ENCODE results near the gene PIGW. TPM values are rescaled to one million over a fixed set of nuclear protein-coding genes. Genes with fewer than 3 reads are reported as not detected.
A peak's percentile ranks its signal among the peaks of the same experiment; 100 is the strongest.

The PIGW gene
- total and polyA plus RNA-seq, 5 experiments from 2014 or later = 9.5 to 14.9 (median 11.2) TPM

DNA sequence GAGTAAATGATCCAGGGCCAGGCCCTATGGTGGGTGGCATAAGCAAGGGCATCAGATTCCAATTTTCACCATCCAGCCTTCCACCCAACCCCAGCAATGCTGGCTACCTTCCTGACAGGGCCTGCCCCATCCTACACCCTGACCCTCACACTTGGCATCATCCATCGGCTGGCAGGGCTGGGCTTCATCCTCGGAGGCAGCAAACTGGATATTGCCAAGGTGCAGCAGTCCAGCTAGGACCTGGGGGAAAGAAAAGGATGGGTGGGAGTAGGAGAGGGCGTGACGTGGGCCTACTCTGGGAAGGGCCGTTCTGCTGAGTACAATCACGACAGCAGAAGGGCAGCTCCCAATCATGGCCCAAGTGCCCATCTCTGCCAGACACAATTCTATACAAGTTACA lies 23.6 kb upstream of the PIGW start:
- Mint-ChIP-seq H3K27ac (no peak overlapping the region), H3K36me3 (peaks cover 0 to 13% (median 5%) of the 10 kb centered on the region in 3 donors)
- no peak for DNase-seq

DNA sequence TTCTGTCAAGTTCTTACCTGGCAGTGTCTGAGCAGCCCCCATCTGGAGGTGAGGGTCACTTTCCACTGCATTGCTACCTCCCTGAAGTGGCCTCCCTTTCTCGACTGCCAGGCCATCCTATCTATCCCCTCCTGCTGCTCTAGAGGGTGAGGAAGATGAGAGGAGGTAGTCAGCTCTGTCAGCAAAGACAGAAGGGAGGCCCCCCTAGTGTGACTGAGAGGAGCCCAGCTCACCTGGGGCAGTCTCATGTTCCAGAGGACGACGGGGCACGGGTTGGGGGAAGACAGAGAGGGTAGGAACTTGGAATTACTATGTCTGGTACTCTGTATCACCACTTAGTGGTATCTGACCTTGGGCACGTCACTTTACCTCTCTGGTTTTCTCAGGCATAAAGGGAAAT lies 22.1 kb upstream of the PIGW start:
- H3K36me3 Mint-ChIP-seq = peaks cover 0 to 16% (median 9%) of the 10 kb centered on the region in 3 donors
- no peaks in the 10 kb centered on the region for H3K9me3 Mint-ChIP-seq
- DNase-seq (no peak), ATAC-seq (no peak)
- H3K27ac Mint-ChIP-seq = peak overlapping the region in 1 of 10 donors; percentile 11
- H3K4me1 Mint-ChIP-seq = no peaks in the 10 kb centered on the region
- H3K4me3 Mint-ChIP-seq = no peak overlapping the region
- H3K27me3 Mint-ChIP-seq = no peaks in the 10 kb centered on the region
- POLR2A ChIA-PET = no interaction called here

More for the DNA sequence above, 23.6 kb upstream of the PIGW start:
- Mint-ChIP-seq H3K27me3 (no peaks in the 10 kb centered on the region), H3K4me1 (peaks cover 0 to 2% (median 0%) of the 10 kb centered on the region in 4 donors), H3K4me3 (no peak overlapping the region), H3K9me3 (no peaks in the 10 kb centered on the region)
- POLR2A ChIA-PET = no interaction called here
- ATAC-seq = no peak

DNA sequence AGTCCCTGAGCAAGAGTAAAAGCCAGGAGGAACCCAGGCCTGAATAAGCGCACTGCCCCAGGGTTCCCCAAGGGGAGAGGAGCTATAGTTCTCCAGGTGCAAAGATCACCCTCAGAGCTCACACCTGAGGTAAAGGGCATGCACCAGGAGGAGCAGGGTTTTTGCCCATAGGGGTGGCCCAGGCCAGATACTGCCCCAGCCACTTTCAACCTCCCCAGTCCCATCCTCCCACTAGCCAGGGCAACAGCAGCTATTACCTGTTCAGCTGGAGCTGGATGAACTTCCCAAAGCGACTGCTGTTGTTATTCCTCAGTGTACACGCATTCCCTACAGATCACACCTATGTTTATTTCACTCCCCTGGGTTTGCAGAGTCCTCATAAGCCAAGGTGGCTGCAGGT lies 19.9 kb upstream of the PIGW start:
- POLR2A ChIA-PET = interaction anchor here (1.1 kb wide), 1 partner anchor 10 kb away, joined by 3 read pairs; no protein-coding TSS in a partner anchor

DNA sequence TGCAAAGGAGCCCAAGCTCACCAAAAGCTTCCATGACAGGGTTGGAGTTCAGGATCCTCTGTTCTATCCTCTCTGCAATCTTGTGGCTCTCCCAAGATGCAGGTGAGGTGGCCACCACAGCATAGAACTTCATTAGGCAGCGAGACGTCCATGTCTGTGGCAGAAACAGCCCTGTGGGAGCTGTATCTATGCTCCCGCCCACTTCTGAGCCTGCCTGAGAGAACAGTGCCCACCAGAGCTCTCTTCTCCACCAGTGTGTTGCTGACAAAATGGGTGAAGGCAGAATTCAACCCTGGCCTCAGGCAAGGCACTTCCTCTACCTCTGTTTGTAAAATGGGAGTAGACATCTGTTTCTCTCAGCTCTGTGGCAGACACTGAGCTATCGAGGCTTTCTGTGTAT lies 18.9 kb upstream of the PIGW start:
- ATAC-seq (no peak), DNase-seq (no peak)
- Mint-ChIP-seq H3K9me3 (no peaks in the 10 kb centered on the region), H3K4me1 (no peaks in the 10 kb centered on the region), H3K27ac (no peak overlapping the region), H3K36me3 (peaks cover 5 to 35% (median 15%) of the 10 kb centered on the region in 3 donors), H3K4me3 (no peak overlapping the region), H3K27me3 (no peaks in the 10 kb centered on the region)
- POLR2A ChIA-PET = no interaction called here

More for the DNA sequence above, 19.9 kb upstream of the PIGW start:
- Mint-ChIP-seq H3K4me1 (no peaks in the 10 kb centered on the region), H3K27me3 (no peaks in the 10 kb centered on the region), H3K36me3 (peaks cover 0 to 25% (median 12%) of the 10 kb centered on the region in 3 donors), H3K9me3 (no peaks in the 10 kb centered on the region), H3K4me3 (no peak overlapping the region), H3K27ac (peak overlapping the region in 1 of 10 donors; percentile 66)
- no peak for ATAC-seq
- DNase-seq = no peak

DNA sequence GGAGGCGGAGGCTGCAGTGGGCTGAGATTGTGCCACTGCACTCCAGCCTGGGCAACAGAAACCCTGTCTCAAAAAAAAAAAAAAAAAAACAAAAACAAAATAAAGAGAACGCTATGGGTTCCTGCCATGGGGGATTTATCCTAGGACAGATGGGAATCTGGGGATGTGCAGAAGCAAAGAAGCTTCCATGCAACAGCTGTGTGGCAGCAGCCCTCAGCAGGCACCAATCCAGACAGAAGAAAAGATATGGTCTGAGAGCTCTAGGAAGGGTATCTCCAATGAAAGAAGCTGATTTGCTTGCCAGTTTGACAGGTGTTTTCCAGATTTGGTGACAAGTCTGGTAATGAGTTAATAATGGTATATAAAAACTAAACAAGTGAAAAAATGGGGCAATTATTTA lies 11.7 kb upstream of the PIGW start:
- POLR2A ChIA-PET = interaction anchor here (0.7 to 2.1 kb wide), 2 partner anchors 12 to 20 kb away, joined by 4 to 12 read pairs; partner anchors contain the start of genes MYO19 and PIGW
- Mint-ChIP-seq H3K36me3 (peaks cover 5 to 71% (median 38%) of the 10 kb centered on the region in 3 donors), H3K4me3 (no peak overlapping the region), H3K4me1 (peaks cover 0 to 15% (median 6%) of the 10 kb centered on the region in 4 donors), H3K27me3 (no peaks in the 10 kb centered on the region), H3K27ac (no peak overlapping the region), H3K9me3 (no peaks in the 10 kb centered on the region)
- DNase-seq (no peak), ATAC-seq (no peak)

DNA sequence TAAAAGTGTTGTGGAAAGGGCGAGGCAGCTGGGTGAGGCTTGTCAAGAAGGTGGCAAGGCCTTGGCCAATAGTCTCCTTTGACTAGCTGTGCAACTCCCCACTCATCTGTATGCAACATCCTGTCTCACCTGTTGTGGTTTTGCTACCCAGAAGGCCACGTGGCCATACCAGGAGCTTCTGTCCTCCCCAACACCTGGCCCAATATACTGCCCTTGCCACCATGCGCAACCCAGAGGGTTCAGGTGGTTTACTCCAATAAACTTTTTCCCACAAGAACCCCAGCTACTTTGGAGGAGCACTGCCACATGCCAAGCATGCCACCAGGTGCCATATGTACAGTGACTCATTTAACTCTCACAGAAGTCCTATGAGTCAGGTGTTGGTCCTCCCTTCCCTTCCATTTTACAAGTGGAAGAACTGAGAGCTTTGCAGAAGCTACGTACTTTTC lies 10.3 kb upstream of the PIGW start:
- Mint-ChIP-seq H3K36me3 (peaks cover 5 to 70% (median 38%) of the 10 kb centered on the region in 3 donors), H3K9me3 (no peaks in the 10 kb centered on the region), H3K4me1 (peaks cover 0 to 15% (median 7%) of the 10 kb centered on the region in 4 donors), H3K4me3 (no peak overlapping the region), H3K27ac (peak overlapping the region in 3 of 10 donors; percentile 1 to 68 (median 39)), H3K27me3 (no peaks in the 10 kb centered on the region)
- POLR2A ChIA-PET = interaction anchor here (1.0 to 2.1 kb wide), 3 partner anchors 10 to 18 kb away, joined by 3 to 12 read pairs (median 4); partner anchors contain the start of genes MYO19 and PIGW
- ATAC-seq = no peak
- DNase-seq = no peak

DNA sequence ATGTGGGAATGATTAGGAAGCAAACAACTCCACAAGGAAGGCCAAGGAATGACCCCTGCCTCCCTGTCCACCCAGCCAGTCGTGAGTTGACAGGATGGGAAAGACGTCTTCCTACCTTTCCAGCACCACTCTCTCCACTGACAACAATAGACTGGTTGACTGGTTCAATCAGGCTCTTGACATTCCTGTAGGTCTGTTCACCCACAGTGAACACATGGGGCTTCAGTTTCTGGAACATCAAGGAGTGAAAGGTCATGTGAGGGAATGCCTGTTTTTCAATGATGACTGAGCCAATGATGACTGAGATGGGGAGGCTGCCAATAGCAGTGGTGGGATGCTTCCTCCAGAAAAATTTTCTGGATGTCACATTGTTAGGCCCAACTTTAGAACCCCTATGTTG lies 9.7 kb upstream of the PIGW start:
- H3K36me3 Mint-ChIP-seq = peaks cover 5 to 69% (median 34%) of the 10 kb centered on the region in 3 donors
- no peaks in the 10 kb centered on the region for H3K27me3 Mint-ChIP-seq
- peaks cover 0 to 15% (median 8%) of the 10 kb centered on the region in 4 donors for H3K4me1 Mint-ChIP-seq
- H3K9me3 Mint-ChIP-seq = no peaks in the 10 kb centered on the region
- ATAC-seq = no peak
- H3K27ac Mint-ChIP-seq = peak overlapping the region in 2 of 10 donors; percentile 22 to 67
- H3K4me3 Mint-ChIP-seq = no peak overlapping the region
- POLR2A ChIA-PET = interaction anchor here (0.6 to 2.1 kb wide), 3 partner anchors 10 to 37 kb away, joined by 3 to 12 read pairs (median 4); partner anchors contain the start of genes MYO19 and PIGW
- no peak for DNase-seq

DNA sequence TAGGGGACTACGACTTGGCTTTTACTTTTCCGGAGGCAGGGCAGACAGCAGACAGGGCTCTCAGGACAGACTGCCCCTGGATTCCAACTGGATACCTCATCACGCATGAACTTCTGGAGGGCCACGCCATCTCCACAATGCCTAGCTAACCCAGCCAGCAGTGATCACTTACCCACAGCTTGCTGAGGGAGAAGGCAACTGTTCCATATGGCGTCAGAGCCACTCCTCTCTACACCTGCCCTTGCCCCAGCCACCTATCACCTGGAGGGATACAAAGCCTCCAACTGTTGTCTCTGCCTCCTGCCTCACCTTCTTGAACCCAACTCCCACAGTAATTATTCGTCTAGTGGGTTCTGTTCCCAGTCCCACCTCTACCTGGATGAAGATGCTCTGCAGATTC lies 8.9 kb upstream of the PIGW start:
- Mint-ChIP-seq H3K27ac (peak overlapping the region in 2 of 10 donors; percentile 16 to 33), H3K4me1 (peaks cover 0 to 15% (median 8%) of the 10 kb centered on the region in 4 donors), H3K9me3 (no peaks in the 10 kb centered on the region), H3K36me3 (peaks cover 0 to 62% (median 26%) of the 10 kb centered on the region in 3 donors), H3K27me3 (no peaks in the 10 kb centered on the region), H3K4me3 (no peak overlapping the region)
- DNase-seq (no peak), ATAC-seq (no peak)
- POLR2A ChIA-PET = interaction anchor here (0.6 kb wide), 1 partner anchor 38 kb away, joined by 3 read pairs; no protein-coding TSS in a partner anchor

DNA sequence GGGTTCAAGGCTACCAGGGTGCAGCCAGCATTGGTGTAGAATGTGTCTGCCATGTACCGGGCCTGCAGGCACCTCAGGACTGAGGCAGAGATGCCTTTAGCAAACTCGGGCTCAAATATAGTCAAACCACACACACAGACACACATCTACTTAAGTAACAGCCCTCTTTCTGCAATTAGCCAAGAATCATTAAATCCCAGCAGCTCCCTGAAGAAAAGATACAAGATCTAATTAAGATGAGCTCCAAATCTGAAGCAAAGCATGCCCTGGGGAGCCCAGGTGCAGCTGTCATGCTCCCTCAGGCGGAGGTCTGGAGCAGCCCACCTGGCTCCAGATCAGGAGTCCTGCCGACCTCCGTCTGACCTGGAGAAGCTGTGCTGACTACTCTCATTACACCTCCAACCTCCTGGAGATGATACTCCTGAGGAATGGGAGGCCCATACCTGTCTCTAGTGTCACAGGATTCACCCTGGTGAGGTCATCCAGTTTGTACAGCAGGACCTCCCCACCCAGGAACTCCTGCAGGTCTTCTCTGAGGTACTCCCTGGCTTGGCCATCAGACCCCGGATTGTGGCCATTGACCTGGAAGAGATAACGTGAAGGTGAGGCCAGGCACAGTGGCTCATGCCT lies 7.1 kb upstream of the PIGW start:
- Mint-ChIP-seq H3K36me3 (peaks cover 0 to 56% (median 26%) of the 10 kb centered on the region in 3 donors), H3K4me3 (no peak overlapping the region), H3K9me3 (no peaks in the 10 kb centered on the region), H3K27me3 (no peaks in the 10 kb centered on the region), H3K27ac (peak overlapping the region in 2 of 10 donors; percentile 40 to 57), H3K4me1 (peaks cover 0 to 15% (median 11%) of the 10 kb centered on the region in 4 donors)
- ATAC-seq = no peak
- DNase-seq = no peak
- POLR2A ChIA-PET = interaction anchor here (1.3 kb wide), 1 partner anchor 18 kb away, joined by 4 read pairs; the partner anchor contains the start of gene GGNBP2

DNA sequence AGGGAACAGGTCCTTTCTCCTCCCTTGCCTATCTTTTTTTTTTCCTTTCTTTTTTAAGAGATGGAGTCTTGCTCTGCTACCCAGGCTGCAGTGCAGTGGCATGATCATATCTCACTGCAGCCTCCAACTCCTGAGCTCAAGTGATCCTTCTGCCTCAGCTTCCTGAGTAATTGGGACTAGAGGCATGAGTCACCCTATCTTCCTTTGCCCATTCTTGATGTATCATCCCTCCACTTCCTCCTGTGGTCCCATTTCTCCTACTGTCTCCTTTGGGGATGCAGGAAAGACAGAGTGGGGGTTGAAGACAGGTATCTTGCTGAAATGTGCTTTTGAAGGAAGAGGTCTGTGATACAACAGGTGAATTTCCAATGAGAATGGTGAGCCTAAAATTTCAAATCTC lies 5.7 kb upstream of the PIGW start:
- no peak for ATAC-seq
- Mint-ChIP-seq H3K4me3 (no peak overlapping the region), H3K27me3 (no peaks in the 10 kb centered on the region), H3K9me3 (no peaks in the 10 kb centered on the region), H3K36me3 (peaks cover 0 to 47% (median 21%) of the 10 kb centered on the region in 3 donors), H3K4me1 (peaks cover 10 to 18% (median 14%) of the 10 kb centered on the region in 4 donors), H3K27ac (peak overlapping the region in 2 of 10 donors; percentile 16 to 34)
- DNase-seq = no peak
- POLR2A ChIA-PET = no interaction called here

DNA sequence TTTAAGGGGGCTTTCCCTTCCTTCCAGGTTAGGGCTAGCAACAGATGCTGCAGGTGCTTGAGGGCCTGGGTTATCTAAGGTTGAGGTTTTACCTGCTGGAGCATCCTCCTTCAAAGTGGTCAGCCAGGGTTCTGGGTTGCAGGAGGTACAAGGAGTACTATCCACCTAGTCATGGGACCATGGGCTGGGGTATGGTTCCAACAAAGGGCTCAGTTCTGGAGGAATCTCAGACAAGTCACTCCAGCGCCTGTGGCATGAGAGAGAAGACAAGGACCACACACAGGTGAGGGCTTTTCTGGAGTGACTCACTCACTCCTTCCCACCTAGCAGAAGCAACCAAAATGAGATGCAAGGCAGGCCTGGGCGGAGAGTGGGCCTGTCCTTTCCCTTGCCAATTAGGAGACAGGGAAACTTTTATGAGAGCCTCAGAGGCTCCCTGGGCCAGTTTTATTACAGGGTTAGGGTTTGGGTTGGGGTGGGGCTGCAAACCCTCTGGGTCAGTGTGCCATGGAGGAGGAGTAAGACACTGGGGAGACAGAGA lies 2.3 kb upstream of the PIGW start:
- ATAC-seq (no peak), DNase-seq (no peak)
- POLR2A ChIA-PET = no interaction called here
- H3K27ac Mint-ChIP-seq = peak overlapping the region in 3 of 10 donors; percentile 58 to 77 (median 63)
- peak overlapping the region in 4 of 10 donors; percentile 9 to 41 (median 38) for H3K4me3 Mint-ChIP-seq
- H3K27me3 Mint-ChIP-seq = no peaks in the 10 kb centered on the region
- H3K9me3 Mint-ChIP-seq = no peaks in the 10 kb centered on the region
- H3K4me1 Mint-ChIP-seq = peaks cover 13 to 21% (median 17%) of the 10 kb centered on the region in 4 donors
- peaks cover 0 to 25% (median 0%) of the 10 kb centered on the region in 3 donors for H3K36me3 Mint-ChIP-seq

DNA sequence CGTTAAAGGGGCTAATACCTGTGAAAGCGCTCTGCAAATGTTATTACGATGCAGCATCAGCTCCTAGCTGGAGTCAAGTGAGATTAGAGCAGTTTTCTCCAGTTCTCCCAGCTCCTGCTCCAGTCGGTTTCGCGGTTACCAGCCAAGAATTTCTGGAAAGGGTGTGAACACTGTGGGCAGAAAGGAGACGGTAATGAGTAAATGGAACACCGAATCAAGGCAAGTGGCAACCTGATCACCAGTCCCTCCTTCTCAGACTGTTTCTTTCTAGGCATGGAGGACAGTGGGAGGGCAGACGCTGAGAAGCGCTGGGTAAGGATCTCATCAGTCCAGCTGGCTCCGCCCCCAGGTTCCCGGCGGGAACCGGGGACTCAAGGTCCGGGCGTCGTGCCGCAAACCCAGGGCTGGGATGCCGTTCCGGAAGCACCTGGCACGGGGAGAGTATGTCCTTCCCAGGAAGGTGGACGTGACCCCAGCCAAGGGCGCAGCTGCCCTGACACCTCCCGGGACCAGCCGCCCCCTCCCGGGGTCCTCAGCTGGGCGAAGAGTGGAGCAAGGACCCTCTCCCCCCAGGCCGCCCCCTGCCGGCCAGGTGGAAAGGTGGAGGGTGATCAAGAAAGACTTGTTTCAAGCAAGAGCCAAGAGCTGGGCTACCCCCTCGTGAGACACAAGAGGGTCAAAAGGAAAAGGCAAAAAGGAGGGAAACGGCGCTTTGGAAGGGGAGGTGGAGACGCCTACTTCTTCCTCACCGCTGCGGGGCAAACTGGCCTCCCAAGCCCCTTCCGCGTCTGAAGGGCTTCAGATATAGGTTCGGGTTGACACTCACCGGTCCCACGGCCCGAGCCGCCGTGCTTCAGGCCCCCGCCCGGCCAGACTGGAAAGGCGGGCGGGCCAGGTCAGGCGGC lies 600 bp upstream of the PIGW start:
- peak; percentile 31 to 50 for ATAC-seq
- no peaks in the 10 kb centered on the region for H3K27me3 Mint-ChIP-seq
- peak overlapping the region; percentile 92 to 98 (median 97) for H3K4me3 Mint-ChIP-seq
- H3K27ac Mint-ChIP-seq = peak overlapping the region; percentile 95 to 99 (median 98)
- peak in 9 of 10 donors; percentile 20 to 80 (median 42) for DNase-seq
- peaks cover 13 to 21% (median 16%) of the 10 kb centered on the region in 4 donors for H3K4me1 Mint-ChIP-seq
- H3K36me3 Mint-ChIP-seq = peaks cover 0 to 19% (median 0%) of the 10 kb centered on the region in 3 donors
- POLR2A ChIA-PET = interaction anchor here (0.6 to 4.8 kb wide), 9 partner anchors 10 to 413 kb away, joined by 3 to 181 read pairs (median 6); partner anchors contain the start of genes GGNBP2, MRM1 and ZNHIT3
- H3K9me3 Mint-ChIP-seq = no peaks in the 10 kb centered on the region

Data from naive thymus-derived CD8-positive, alpha-beta T cell (primary cell).